ENCODE measurements around the gene NOTCH1.

The NOTCH1 gene

GRCh38 chr9:136516191-136516654 is 29.6 kb downstream of the NOTCH1 start:
- DNase-seq = no peak

GRCh38 chr9:136515276-136515675 is 30.6 kb downstream of the NOTCH1 start:
- DNase-seq = no peak

- DNase-seq = no peak
These were observed 31.7 kb downstream of the NOTCH1 start for GRCh38 chr9:136514022-136514714.

GRCh38 chr9:136513191-136513590 is 32.7 kb downstream of the NOTCH1 start:
- DNase-seq = no peak

DNA sequence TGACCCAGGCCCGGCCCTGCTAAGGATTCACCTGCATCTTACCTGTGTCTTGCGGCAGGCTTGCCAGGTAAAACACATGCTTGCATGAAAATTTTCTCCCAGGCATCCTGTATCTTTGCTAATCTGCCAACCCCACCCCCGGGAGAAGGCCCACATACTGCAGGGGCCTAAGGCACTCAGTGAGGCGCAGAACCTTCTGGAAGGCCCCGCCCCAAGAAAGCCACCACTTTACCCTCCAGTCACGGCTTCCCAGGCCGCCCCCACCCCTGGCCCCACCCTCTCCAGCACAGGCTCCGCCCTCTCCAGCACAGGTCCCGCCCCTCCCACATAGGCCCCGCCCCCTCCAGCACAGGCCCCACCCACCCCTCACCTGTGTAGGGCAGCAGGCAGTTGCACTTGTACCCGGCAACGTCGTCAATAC is 33.2 kb downstream of the NOTCH1 start:
- DNase-seq = no peak

DNA sequence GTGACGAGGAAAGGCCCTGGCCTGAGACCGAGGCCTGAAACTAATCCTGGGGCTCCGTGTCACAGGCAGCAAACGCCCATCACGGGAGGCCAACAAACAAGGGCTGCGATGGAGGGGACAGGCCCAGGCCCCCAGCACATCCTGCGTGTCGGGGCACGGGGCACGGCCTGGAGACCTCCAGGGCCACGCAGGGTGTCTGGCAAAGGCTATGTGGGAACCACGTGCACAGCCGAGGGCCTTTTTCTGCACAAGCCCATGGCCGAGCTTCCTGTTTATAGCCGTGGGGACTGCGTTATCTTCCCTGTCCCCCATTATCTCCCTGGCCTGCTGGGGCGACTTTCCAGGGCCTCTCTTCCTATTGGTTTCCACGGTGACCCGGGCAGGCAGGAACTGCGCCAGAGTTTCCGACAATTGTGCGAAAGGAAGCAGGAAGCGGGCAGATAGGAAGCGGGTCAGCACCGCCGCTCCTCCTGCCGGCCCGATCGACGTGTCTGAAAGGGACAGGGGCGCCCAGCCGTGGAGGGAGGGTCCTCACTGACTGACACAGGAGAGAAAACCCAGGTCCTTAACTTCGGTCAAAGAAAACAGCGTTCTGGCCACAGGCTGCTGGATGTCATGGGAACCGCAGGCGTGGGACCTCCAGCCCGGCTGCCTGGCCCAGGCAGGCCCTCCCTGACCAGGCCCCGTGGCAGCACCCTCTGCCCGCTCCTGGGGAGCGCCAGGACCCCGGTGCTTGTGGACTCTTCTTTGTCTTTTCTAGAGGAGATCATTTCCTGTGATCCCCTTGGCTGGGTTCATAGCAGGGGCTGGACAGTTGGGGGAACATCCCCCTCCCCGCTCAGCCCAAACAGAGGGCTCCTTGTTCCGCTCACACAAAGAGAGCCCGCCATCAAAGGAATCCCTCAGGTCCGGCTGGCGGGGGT is 33.9 kb downstream of the NOTCH1 start:
- no peak for DNase-seq

DNA sequence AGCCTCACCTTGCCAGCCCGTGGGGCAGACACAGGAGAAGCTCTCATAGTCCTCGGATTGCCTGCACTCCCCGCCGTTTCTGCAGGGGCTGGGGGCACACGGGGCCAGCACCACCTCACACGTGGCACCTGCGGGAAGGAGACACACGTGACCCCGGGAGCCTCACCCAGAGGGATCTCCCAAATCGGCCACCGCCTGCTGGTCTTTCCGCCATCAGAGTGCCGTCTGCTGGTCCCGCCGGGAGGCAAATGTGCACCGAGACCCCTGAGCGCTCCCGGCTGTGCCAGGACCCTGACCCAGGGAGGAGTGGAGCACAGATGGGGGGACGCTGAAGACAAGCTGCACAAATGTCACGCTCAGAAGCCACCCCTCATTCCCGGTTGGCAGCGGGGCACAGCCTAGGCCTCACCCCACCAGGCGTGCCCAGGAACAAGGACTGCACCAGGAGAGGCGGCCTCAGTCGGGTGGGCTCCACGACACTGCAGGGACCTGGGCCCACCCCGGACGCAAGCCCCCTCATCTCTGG is 34.6 kb downstream of the NOTCH1 start:
- DNase-seq = no peak

DNA sequence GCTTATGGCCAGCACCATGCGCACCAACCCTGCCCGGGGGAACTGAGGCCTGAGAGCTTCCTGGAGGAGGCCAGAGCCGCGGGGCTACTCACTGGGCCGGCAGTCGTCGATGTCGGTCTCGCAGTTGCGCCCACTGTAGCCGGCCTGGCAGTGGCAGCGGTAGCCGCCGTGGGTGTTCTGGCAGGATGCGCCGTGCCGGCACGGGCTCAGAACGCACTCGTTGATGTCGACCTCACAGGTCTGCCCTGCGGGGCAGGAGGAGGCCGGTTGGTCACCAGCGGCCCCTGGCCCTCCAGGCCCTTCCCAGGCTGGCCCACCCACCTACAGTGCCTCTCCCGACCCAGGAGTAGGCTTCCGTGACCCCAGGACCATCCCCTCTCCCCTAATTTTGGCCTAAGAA is 35.3 kb downstream of the NOTCH1 start:
- DNase-seq = no peak

DNA sequence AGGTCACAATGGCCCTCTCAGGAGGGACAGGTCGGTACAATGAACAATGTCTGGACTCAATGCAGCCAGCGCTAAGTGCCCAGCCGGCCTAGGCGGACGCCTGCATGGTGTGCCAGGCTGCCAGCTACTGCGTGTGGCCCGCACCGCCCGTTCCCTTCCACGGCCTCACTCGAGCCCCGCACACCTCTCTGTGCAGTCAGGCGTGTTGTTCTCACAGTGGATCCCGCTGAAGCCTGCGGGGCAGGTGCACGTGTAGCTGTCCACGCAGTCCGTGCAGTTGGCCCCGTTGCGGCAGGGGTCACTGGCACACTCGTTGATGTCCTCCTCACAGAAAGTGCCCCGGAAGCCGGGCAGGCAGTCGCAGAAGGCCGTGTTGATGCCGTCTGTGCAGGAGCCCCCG is 36.3 kb downstream of the NOTCH1 start:
- no peak for DNase-seq

GRCh38 chr9:136508729-136509500 is 36.9 kb downstream of the NOTCH1 start:
- DNase-seq = no peak

DNA sequence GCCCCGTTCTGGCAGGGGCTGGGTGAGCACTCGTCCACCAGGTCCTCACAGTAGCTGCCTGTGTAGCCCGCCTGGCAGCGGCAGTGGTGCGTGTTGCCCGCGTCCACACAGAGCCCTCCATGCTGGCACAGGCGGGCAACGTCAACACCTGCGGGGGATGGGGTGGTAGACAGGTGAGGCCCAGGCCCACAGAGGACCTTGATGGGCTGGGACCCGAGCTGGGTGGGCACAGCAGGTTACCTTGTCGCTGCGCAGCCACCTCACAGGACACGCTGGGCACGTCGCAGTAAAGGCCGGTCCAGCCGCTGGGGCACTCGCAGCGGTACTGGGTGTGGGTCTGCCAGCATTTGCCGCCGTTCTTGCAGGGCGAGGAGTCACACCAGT is 37.9 kb downstream of the NOTCH1 start:
- no peak for DNase-seq

DNA sequence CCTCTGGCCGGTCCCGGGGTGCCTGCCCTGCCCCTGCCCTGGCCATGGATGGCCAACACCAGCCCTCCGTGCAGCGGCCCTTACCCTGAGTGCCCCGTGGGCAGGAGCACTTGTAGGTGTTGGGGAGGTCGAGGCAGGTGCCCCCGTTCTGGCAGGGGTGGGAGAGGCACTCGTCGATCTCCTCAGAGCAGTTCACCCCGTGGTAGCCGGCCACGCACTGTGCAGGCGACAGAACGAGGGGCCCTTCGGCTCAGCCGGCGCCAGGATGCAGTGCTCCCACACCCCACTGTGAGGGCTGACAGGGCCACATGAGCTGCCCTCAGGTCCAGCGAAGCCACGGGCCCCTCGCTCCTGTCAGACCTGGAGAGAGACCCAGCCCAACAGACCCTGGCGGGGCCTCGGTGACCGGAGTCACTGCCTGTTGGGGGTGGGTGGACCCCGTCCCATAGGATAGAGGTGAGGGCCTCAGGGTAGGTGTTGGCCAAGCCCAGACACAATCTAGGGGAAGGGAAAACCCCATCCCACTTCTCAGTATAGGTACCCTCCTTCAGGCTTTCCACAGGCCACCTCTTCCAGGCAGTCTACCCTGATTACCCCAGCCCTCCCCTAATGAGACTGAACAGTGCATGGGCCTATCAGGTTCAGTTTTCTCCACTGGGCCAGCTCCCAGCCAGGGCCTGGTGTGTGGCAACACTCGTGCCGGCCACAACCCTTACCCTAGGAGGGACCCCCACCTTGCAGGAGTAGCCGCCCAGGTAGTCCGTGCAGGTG is 38.4 kb downstream of the NOTCH1 start:
- no peak for DNase-seq

GRCh38 chr9:136506425-136506824 is 39.4 kb downstream of the NOTCH1 start:
- no peak for DNase-seq

DNA sequence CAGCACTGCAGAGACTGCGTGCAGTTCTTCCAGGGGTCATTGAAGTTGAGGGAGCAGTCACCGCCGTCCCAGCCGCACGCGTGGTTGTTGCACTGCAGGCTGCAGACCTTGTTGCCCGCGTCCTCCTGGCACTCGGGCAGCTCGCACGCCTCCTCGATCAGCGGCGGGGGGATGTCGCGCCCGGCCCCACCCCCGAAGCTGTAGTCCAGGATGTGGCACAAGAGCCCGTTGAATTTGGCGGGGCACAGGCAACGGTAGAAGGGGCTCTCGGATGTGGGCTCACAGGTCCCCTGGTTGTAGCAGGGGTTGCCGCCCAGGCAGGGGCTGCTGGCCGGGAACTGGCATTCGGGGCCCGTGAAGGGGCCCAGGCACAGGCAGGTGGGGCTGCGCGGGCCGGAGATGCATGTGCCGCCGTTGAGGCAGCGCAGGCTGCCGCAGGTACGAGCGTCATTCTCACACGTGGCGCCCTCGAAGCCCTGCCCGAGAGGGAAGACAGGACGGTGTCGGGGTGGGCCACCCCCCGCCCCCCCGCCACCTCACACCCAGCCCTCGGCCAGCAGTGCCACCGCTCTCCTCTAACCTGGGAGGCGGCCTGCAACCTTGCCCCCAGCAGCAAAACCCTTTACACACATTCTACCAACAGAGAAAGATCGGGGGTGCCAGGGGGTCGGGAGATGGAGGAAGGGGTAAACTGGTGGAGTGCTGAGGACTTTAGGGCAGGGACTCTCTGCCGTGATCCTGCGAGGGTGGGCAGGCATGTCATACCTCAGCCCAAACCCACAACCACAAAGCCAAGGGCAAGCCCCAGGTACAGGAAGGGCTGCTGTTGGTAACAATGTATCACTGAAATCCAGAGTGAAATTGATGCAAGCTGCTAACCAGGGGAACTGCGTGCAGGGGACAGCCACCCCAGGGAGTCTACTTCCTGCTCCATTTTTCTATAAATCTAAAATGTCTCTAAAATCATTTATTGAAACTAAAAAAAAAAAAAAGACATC is 40.1 kb downstream of the NOTCH1 start:
- no peak for DNase-seq

DNA sequence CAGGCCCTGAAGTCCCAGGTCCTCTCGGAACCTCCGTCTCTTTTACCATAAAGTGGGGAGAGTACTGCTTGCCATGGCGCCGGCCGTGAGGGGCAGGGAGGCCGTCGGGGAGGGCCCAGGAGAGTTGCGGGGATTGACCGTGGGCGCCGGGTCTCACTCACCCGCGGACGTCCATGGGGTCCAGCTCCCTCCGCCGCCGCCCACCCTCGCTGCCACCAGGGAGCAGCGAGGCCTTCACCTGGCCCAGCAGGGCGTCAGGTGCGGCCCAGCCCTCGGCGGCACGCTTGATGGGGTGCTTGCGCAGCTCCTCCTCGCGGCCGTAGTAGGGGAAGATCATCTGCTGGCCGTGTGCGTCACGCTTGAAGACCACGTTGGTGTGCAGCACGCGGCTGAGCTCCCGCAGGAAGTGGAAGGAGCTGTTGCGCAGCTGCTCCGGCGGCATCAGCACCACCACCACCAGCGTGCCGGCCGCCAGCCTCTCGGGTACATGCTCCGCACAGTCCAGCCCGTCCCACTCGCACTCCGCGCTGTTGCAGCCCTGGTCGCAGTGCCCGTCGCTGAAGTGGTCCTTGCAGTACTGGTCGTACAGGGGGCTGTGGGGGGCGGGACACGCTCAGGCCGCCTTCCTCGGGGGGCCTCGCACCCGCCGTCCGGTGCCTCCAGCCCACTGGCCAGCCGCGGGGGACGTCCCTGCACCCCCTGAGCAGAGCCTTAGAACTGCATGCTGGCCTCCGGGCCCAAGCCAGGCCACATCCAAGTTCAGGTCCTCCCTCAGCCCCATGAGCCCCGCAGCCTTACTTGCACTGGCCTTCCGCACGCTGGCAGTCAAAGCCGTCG is 41.1 kb downstream of the NOTCH1 start:
- DNase-seq = no peak

- DNase-seq = no peak
These were observed 42.8 kb downstream of the NOTCH1 start for GRCh38 chr9:136502940-136503550.

DNA sequence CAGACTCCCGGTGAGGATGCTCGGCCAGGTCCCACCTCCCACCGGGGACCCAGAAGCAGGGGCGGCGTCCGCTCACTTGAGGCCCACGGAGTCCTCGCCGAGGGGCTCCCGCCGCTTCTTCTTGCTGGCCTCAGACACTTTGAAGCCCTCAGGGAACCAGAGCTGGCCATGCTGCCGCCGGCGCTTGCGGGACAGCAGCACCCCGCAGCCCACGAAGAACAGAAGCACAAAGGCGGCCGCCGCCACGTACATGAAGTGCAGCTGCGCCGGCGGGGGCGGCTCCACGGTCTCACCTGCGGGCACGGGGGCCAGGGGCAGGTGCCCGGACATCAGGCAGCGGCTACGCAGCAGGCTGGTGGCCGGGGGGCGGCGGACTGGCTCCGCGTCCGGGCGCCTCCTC is 43.7 kb downstream of the NOTCH1 start:
- no peak for DNase-seq

GRCh38 chr9:136501686-136502085 is 44.2 kb downstream of the NOTCH1 start:
- no peak for DNase-seq
